Activated CD8-positive, alpha-beta memory T cell treated with anti-CD3 and anti-CD28 coated beads, Interleukin-2, amount 50 U/mL, for 4 hours (primary cell): ENCODE results near the gene HNRNPA1.
"Not testable (repeated sequence)": the region's sequence is repeated elsewhere in the genome, so short reads cannot be mapped to it uniquely, and the experiment has no call there.

Experiments used
- DNase-seq: peaks from one replicate; pipeline ENCODE4 v3.0.0-alpha.2; 2020

The HNRNPA1 gene

GRCh38 chr12:54299515-54300224 is 19.1 kb downstream of the HNRNPA1 start:
- DNase-seq: no peak

- no peak for DNase-seq
These were observed 19.8 kb downstream of the HNRNPA1 start for GRCh38 chr12:54300225-54300731.

GRCh38 chr12:54300732-54301427 is 20.4 kb downstream of the HNRNPA1 start, which contains the start of gene NFE2:
NFE2 (minus strand) TSS chr12:54301015; CDS start chr12:54295248, 5,767 bp downstream.
- DNase-seq: no peak

- DNase-seq: no peak
These were observed 21.0 kb downstream of the HNRNPA1 start for GRCh38 chr12:54301428-54302048.

- DNase-seq: no peak
These were observed 23.1 kb downstream of the HNRNPA1 start for GRCh38 chr12:54303640-54304039.

- peak; percentile 32 for DNase-seq
These were observed 23.8 kb downstream of the HNRNPA1 start for GRCh38 chr12:54304187-54304810.

- no peak for DNase-seq
These were observed 26.6 kb downstream of the HNRNPA1 start for GRCh38 chr12:54306925-54307741.

- DNase-seq: no peak
These were observed 30.5 kb downstream of the HNRNPA1 start for GRCh38 chr12:54311051-54311450.

- not testable (repeated sequence) for DNase-seq
These were observed 31.8 kb downstream of the HNRNPA1 start for GRCh38 chr12:54312309-54312708.

GRCh38 chr12:54321363-54321762 is 40.8 kb downstream of the HNRNPA1 start:
- no peak for DNase-seq

- peak; percentile 87 for DNase-seq
These were observed 44.3 kb downstream of the HNRNPA1 start, which contains the start of gene COPZ1 for GRCh38 chr12:54324617-54325441. COPZ1 (plus strand) TSS chr12:54325131; CDS start chr12:54325164, 33 bp downstream.

GRCh38 chr12:54325442-54326109 is 45.0 kb downstream of the HNRNPA1 start:
- DNase-seq: not testable (repeated sequence)

- no peak for DNase-seq
These were observed 48.2 kb downstream of the HNRNPA1 start for GRCh38 chr12:54328595-54329337.

- DNase-seq: no peak
These were observed 49.2 kb downstream of the HNRNPA1 start for GRCh38 chr12:54329759-54330158.

GRCh38 chr12:54330442-54330841 is 49.9 kb downstream of the HNRNPA1 start:
- no peak for DNase-seq

- DNase-seq: no peak
These were observed 50.9 kb downstream of the HNRNPA1 start for GRCh38 chr12:54331461-54331860.

- DNase-seq: no peak
These were observed 53.0 kb downstream of the HNRNPA1 start for GRCh38 chr12:54333420-54334034.
